SH-SY5Y (cell line): ENCODE results near the gene FUCA1.

ENCODE experiments used
- GATA2 ChIP-seq: IDR thresholded peaks from 2 replicates; pipeline ENCODE4 v1.6.1; 2011; ENCODE audit warnings: mild to moderate bottlenecking, low read depth, low read length
- GATA3 ChIP-seq: IDR thresholded peaks from 2 replicates; pipeline ENCODE4 v1.6.1; 2011; ENCODE audit warnings: low read depth, mild to moderate bottlenecking, low read length, moderate library complexity

GRCh38 chr1:23895082-23895481 lies 27.0 kb upstream of the FUCA1 start:
- TF ChIP-seq GATA3, result no peak
- TF ChIP-seq GATA2, result no peak
